ENCODE results near the gene SCRN2. TPM values are rescaled to one million over a fixed set of nuclear protein-coding genes. Genes with fewer than 3 reads are reported as not detected.
A peak's percentile ranks its signal among the peaks of the same experiment; 100 is the strongest.

SCRN2 gene
- 59.8 and 60.2 TPM in 2 replicates for total RNA-seq (2014; rRNA removed)
- 54.3 TPM for polyA plus RNA-seq (2012)

DNA sequence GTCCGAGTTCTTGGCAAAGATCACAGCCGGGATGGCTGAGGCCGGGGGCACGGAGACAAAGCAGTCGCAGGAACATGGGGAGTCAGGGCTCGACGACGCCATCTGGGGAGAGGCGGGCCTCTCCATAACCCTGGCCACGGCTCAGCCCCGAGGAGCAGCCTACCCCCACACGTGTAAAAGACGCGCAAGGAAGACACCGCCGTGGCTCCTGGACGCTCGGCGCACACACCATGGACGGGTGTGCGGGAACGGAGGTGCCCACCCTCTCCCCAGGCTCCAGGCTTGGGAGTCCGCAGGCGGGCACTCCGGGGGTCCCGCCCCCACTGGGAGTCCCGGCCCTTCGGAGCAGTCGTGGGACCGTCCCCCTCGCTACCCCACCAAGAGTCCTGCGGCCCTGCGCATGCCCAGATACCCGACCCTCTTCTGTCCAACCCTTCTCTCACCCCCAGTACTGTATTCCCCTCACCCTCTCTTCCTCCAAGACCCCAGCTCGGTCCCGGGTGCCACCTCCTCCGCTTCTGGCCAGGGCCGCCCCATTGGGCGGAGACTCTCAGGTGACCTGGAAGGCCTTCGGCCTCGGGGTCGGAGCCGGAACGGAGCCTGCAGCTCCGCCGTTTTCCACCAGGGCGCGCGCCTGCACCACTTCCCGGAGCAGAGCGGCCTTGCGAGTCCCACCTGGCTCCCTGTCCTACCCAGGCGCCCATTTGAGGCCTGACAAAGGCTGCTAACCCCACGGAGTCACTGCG lies at the start of gene SCRN2:
SCRN2 (minus strand) TSS at position 532 of the 746 bp plus-strand sequence; CDS start at position 102, 430 bp downstream.
- peak; percentile 80 for DNase-seq (ENCODE audit: low read depth)

DNA sequence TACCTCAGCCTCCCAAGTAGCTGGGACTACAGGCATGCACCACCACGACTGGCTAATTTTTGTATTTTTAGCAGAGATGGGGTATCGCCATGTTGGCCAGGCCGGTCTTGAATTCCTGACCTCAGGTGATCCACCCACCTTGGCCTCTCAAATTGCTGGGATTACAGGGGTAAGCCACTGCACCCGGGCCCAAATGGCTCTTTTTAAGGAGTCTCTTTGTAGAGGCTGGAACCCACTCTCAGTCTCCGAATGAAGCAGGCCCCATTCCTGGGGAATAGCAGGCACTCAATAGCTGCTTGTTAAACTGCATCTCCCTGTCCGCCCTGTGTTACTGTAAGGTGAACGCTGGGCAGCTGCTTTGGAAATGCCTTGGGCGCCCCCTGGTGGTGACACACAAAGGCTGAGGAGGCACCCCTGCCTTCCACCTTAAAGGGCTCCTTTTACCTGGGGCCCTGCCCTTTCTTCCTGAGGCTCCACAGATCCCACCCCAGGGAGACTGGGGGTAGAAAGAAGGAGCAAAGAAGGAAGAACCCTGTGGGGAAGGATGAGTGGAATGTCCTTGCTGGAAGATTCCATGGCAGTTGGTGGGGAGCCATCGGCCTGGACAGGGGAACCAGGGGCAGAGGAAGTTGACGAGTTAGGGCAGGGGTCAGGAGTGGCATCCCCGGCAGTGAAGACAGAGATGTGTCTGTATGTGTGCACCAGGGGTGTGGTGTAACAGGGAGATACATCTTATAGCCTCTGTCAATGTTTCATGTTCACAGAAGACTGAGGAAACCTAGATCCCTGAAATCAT lies 48.9 kb upstream of the SCRN2 start:
- DNase-seq (ENCODE audit: low read depth), result peak; percentile 71

DNA sequence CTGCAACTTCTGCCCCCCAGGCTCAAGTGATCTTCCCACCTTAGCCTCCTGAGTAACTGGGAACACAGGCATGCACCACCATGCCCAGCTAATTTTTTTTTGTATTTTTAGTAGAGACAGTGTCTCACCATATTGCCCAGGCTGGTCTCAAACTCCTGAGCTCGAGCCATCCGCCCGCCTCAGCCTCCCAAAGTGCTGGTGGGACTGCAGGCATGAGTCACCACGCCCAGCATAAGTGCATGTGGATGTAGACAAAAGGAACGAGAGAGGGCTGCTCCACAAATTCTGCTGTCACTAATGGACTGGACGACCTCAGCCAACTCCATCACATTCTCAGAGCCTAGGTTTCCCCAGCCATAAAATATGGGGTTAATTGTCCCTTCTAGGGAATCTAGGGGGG lies 47.2 kb upstream of the SCRN2 start:
- DNase-seq (ENCODE audit: low read depth), result no peak

DNA sequence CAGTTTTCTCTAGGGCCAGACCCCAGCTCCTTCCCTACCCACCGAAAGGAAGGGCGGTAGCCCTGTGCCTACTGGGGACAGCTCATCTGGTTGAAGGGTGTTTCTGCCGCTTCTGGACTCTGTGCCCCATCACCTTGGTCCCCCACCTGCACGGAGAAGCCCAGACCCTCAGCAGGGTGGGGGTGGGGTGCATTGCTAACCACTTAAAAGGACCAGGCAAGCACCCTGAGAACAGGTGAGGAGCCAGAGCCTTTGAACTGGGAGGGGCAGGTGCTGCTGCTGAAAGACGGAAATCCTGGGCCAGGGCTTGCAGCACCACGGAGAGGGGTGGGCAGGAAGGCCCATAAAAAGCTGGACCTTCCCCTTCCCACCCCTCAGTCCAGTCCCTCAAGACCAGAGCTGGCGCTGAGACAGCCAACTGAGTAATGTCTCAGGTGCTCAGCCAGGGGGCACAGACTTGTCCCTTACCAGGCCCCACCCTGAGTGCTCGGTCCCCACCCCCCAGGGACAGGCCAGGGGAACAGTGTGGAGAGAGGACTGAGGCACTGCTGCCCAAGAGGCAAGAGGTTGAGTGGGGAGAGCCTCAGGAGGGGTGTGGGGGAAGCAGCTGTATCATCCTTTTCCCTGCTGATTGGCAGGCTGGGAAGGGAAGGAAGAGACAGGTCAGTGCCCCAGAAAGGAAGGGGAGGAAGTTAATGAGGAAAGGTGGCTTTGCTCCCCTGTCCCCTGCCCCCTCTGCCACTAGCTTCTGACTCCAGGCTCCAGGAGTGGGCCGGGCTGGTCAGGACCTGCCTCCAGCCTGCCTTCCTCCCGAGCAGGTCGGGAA lies 44.0 kb upstream of the SCRN2 start:
- DNase-seq (ENCODE audit: low read depth), result no peak

DNA sequence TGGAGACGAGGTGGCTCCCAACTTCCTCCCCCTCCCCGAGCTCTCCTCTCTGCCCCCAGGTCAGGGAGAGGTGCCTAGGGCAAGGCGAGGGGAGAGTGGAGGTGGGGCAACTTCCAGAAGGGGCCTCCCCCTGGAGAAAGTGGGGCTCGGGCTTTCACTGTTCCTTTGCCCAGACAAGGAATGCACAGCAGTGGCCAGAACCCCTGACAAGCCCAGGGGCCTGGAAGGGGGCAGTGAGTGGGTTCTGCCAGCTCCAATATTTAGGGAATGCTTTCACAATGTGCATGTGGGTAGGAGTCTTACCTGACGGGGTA lies 43.3 kb upstream of the SCRN2 start:
- DNase-seq (ENCODE audit: low read depth), result no peak

DNA sequence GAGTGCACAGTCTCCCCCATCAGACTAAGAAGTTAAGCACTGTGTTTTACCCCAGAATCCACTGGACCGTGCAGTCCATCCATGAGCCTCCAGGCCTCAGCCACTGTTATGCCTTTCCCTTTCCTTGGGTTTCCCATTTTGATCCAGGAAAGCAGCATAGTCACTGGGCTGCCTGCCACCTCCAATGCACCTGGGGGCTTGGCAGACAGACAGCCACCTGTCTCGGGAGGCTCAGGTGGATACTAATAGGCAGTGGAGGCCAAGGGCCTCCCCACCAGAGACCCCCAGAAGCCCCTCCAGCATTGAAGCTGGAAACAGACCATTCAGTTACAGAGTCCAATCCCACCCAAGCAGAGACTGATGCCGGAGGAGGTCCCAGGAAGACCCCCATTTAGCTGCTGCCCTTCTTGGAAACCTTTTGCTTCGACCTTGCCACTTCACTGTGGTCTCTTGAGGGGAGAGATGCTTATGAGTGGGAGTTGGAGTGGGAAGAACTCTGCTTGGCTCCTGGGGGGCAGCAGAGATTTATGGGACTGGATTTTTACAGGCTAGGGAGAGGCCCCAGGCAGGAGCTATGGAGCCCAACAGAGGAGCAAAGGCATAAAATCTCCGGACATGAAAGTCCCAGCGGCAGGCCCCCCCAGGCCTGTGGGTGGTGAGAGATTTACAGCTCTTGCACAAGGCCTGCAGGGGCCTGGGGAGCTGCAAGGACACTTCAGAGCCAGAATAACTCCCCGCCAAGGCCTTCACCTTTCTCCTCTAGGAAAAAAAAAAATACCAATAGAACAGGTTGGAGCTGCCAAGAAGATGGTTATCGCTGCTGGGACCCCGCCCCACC lies 42.7 kb upstream of the SCRN2 start:
- no peak for DNase-seq (ENCODE audit: low read depth)

DNA sequence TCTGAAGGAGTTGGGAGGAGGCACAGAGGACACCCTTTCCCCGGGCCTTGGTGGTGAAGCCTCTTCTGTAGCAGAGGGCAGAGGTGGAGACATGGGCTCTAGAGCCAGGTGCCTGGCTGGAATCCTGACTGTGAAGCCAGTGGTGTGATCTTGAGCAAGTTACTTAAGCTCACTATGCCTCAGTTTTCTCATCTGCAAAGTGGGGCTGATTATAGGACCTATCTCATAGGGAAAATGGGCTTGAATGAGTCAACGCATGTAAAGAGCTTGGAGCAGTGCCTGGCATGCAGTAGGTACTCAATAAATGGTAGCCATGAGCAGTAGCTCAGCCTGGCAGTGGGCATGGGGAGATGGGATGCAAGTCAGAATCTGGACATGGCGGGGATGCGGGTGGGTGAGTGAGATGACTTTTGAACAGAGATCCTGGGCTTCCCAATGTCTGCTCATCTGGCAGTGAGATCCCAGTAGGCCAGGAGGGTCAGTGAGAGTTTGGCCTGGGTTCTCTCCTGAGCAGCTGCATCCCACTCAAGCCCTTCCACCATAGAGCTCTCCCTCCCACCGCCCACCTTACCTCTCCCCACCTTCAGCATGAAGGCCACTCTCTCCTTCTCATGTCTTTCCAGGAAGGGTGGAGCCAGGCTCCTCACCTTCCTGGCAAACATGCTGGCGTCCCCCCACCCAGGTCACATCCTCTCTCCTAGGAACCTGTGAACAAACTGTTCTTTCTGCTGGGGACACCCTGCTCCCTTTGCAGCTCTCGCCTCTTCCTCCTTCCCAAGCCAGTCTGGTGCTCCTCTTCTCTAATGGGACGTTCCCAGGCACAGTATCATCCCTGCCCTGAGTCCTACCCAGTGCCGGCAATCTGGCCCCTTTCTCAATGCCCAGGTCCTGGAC lies 41.9 kb upstream of the SCRN2 start:
- DNase-seq (ENCODE audit: low read depth), result no peak

DNA sequence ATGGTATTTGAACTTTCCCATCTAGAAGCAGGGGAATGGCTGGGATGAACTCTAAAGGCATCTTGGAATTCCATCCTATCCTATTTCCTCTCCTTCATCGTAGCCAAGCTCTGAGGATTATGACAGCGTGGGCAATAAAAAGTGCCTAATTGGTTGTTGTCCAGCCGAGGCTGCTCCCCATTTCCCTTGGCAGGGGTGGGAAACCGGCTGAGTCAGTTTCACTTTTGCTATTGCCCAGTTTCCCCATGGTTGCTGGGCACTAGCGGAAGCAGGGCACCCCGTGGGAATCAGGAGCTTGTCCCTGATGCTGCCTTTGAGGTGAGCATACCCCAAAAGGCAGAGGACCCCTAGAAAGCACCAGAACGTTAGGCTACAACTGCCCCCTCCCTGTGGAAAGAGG lies 41.2 kb upstream of the SCRN2 start:
- peak; percentile 69 for DNase-seq (ENCODE audit: low read depth)

DNA sequence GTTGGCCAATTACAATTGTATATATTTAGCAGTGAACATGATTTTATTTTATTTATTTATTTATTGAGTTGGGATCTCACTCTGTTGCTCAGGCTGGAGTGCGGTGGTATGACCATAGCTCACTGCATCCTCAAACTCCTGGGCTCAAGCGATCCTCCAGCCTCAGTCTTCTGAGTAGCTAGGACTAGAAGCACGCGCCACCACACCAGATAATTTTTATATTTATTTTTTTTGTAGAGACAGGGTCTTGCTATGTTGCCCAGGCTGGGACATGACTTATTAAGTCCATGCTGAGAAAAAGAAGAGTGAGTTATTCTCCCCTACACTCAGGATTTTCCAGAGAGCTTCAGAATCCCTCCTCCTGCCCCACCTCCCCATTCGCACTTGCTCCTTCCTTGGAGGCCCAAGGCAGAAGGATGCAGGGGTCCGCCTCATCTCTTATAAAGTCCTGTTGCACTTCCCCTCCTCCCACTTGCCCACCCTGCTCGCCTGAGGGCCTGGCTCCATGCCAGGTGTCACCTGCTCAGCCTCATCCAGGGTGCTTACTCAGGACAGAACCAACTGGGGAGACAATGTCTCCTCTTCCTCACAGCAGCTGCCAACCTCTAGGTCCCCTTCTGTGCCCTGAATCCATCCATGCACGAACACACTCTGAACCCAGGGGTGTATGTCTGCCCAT lies 38.8 kb upstream of the SCRN2 start:
- DNase-seq (ENCODE audit: low read depth), result no peak

DNA sequence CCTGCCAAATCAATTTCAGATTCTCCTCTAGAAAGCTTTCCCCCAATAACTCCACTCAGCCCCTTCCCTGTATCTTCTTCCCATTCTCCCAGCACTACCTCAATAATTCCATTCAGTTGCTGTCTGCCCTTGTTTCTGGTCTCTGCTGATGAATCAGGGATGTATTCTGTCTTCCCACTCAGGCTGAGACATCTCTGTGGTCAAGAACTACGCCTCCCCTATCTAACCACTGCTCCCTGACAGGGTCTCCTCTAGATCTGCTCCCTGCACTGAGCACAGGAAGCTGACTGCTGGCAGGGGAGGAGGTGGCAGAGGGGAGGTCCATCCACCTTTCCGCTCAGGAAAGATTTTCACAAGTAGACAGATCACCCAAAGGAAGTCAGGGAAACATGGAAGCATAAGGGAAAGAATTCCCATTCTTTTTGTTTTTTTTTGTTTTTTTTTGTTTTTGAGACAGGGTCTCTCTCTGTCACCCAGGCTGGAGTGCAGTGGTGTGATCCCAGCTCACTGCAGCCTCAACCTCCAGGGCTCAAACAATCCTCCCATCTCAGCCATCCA lies 38.0 kb upstream of the SCRN2 start:
- peak; percentile 68 for DNase-seq (ENCODE audit: low read depth)

DNA sequence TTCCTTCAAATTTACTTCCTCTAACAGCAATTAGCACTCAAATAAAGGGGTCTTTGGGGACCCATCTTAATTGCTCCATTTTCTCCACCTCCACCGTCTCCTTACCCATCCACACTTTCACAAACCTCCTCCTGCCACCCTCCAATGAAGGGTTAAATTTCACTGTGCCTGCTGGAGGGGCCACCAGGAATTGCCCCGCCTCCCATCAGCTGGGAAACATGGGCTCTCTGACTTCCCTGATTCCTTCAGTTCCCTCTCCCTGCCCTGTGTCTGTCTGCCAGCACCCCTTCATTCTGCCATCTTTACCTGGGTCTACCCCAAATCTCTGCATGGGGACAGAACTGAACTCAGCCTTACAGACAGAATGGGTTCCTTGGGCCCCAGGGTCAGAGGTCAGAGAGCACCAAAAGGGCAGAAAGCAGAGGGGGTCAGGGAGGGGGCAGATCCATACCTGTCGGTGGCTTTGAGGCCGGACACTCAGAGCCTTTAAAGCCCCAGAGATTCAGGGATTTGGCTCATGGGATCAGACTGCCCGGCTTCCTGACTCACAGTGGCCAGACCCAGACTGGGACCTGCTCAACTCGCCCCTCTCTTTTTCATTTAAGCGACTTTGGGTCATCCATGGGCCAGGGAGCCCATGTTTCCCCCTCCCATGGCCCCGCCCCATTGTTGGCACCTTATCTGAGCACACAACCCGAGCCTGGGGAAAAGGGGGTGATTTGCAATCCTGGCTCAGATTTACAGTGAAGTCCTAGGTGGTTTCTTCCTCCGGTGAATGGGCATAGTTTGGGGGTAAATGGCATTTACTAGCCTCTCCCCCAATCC lies 37.3 kb upstream of the SCRN2 start:
- DNase-seq (ENCODE audit: low read depth), result peak; percentile 28

DNA sequence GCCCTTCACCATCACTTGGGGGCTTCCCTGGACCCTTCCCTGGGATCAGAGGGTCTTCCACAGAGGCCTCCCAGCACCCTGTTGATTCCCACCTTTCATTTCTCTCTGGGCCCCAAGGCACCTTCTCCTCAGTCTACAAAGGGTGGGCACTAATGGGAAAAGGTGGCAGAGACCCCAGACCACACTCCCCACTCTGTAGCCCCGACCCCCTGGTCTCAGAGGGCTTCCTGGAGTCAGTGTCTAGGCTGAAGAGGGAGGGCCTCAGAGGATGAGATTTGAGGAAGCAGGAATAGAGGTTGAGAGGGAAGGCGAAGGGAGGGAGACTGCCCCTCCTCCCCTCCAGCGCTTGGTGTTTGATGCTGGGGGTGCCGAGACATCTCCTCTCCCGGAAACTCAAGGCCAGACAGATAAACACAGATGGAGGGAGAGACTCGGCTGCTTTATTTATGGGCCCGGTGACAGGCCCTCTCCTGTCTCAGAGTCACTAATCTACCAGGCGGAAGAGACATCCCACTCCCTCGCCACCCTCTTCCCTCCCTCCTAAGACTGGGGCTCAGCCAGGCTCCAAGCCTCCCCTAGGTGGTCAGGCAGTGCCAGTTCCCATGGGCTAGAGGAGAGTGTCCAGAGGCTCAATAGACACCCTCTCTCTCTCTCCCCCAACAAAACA lies 36.4 kb upstream of the SCRN2 start:
- no peak for DNase-seq (ENCODE audit: low read depth)

DNA sequence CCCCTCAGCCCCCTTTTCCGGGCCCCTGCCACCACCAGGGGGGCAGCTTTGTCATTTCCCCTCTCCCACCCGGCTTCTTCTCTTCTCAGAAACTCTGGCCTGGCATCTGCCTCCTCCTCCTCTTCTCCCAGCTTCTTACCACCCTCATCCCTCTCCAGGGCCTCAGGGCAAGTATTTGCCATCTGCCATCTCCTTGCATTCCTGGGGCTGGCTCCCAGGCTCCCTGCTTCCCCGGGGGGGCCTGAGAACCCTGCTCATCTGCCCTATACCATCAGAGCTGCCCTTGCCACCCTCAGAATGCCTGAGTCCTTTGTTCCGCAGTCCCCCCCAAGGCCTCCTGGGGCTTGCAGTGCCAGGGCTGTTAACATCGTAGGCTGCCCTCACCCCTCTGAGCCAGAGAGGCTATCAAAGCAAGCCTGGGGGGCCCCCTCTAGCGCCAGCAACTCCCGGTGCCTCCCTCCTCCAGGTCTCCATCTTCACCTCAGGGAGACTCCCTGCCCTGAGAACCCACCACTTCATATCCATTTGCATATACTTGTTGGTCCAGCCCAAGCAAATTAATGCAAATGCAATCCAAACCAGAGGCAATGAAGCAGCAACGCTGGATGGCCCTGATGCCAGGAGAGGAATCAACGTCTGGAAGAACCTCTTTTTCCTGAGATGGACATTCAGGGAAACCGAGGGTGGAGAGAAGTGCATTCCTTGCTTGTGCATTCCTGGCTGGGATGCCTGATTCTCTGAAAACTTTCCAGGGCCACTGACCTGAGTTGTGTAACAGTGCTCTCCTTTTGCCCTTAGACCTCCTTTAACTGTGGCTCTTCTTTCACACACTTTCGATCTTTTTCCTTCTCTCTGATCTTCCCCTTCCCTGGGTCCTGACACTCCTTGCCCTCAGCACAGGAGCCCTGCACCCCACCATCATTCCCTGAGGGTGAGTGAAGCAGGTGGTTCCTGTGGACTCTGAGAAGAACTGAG lies 34.2 kb upstream of the SCRN2 start:
- no peak for DNase-seq (ENCODE audit: low read depth)

DNA sequence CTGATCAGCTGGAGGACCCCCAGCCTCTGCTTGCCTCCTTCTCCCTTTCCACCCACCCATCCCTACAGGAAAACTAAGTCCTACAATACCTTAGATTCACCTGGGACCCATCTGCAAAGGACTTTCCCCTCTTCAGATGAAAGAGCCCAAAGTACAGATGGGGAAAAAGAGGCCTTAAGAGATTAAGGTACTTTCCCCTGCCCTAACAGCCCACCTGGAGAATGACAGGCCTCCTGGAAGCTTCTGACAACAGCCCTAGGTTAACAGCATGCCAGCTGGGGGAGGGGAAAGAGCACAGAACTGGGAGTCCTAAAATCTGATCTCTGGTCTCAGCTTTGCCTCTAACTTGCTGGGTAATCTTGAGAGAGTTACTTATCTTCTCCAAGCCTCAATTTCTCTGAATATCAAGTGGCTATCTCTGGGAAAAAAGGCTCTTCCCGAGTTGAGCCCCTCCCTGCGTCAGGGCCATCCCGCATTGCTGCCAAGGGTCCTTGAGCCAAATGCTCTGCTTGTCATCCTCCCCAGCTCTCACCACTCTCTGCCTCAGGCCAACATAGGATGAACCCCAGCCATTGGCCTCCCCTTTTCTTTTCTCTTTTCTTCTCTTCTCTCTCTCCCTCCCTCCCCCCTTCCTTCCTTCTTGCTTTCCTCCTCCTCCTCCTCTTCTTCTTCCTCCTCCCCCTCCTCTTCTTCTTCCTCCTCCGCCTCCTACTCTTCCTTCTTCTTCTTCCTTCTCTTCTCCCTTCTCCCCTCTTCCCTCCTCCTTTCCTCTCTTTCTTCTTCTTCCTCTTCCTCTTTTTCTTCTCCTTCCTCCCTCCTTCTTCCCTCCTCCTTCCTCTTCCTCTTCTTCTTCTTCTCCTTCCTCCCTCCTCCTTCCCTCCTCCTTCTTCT lies 32.4 kb upstream of the SCRN2 start:
- no peak for DNase-seq (ENCODE audit: low read depth)

DNA sequence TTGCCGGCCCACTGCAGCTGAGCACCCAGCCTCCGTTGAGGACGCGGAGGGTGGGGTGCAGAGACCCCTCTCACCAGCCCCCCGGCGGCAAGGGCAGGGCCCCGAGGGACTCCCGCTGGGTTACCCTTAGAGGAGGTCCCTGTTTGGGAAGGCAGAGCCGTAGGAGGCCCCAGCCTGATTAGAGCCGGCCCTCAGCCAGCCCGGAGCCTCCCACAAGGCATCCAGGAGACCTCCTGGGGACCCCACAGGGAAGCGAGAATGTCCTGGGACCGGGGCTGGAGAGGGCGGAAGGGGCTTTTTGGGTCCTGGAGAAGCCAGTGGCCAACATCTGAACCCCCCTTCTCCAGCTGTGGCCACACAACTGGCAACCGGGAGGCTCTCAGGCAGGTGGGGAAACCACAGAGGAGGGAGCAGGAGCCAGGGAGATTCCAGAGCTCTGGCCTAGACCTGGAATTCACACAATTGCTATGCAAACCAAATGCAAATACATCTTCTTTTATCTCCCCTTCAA lies 31.6 kb upstream of the SCRN2 start:
- DNase-seq (ENCODE audit: low read depth), result no peak

Data from LHCN-M2 (cell line).